GM19240 (cell line): ENCODE data around the gene TTLL10.
"Not testable (repeated sequence)": the region's sequence is repeated elsewhere in the genome, so short reads cannot be mapped to it uniquely, and the experiment has no call there.

Source experiments
- DNase-seq: peaks from one replicate; pipeline ENCODE4 v3.0.0; 2011; ENCODE audit warnings: low spot score; ENCODE audit not compliant: insufficient read length

Gene TTLL10

DNA sequence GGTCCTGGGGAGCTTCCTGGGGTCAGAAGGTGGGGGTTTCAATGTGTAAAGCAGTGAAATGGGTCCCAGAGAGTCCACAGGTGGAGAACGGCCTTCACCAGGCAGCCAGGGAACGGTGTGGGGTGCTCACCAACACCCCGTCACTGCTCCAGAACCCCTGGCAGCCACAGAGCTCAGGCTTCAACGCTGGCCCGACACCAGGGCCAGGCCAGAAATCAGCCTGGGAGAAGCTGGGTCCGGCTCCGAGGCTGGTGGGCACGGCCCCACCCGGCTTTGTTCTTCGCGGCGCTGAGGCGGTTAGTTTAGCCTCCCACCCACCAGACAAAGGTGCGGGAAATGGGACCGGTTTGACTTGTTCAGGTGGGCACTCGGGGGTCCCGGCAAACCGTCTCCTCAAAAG lies 33.0 kb upstream of the TTLL10 start:
- DNase-seq, result no peak

DNA sequence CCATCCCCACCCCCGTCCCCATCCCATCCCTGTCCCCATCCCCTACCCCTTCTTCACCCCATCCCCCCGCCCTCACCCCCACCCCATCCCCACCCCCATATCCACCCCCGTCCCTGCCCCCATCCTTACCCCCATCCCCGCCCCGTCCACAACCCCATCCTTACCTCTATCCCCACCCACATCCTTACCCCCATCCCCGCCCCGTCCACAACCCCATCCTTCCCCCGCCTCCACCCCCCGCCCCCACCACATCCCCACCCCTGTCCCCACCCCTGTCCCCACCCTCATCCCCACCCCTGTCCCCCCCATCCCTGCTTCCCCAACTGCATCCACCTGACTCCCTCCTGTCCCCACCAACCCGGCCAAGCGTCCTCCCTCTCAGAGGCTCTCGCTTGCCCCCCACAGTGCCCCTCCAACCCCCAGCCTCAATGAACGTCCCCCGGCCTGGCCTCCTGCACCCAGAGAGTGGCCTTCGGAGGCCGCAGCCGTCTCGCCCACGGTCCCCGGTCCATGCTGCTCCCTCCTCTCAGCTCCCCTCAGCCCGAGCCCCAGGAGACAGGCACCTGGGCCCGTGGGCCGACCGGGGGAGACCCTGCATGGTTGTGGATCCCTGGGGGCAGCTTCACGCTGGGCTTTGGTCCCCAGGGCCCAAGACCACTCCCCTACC lies 32.3 kb upstream of the TTLL10 start:
- DNase-seq, result no peak

GRCh38 chr1:1141911-1142250 lies 31.8 kb upstream of the TTLL10 start:
- no peak for DNase-seq

DNA sequence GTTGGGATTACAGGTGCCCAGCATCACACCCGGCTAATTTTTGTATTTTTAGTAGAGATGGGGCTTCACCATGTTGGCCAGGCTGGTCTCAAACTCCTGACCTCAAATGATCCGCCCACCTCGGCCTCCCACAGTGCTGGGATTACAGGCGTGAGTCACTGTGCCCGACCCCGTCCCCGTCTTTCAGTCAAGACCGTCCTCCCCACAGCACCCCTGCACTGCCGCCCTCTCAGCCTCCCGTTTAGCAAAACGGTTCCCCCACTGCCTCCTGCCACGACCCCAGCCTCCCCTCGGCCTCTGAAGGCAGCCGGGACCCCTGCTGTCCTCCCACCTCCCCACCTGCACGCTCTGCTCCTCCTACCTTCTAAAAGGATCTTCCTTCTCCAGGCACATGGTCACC lies 31.3 kb upstream of the TTLL10 start:
- not testable (repeated sequence) for DNase-seq

- DNase-seq, result no peak
These were observed 30.8 kb upstream of the TTLL10 start for GRCh38 chr1:1142844-1143243.

GRCh38 chr1:1143636-1144035 lies 30.0 kb upstream of the TTLL10 start:
- no peak for DNase-seq

DNA sequence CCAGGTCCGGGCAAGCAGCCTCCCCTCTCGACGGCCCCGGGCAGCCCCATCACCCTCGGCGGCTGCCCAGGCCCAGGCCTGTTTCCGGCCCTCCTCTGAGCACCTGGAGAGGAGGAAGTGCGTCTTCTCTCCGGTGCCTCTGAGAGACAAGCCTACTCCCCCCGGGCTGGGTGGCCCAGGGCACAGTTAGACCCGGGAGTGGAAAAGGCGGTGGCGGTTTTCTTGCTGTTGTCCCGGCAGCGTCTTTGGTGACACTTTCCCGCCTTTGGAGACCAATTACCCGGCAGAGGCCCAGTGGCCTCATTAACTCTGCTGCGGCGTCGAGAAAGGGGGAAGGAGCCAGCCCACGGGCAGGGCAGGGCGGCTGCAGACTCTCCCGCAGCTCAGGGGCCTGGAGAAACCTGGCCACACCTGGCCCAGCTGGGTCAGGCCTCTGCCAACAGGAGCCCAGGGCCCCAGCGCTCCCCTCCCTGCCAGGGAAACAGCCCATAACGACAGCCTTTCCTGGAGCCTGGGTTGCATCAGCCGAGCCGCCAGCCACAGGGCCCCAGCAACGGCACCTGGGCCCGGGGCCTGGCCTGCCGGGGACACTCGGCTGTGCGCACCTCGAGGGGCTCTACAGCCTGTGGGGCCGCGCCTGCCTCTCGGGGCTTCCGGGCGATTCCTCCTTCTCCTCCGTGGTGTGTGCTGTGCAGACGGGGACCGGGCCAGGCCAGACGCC lies 29.4 kb upstream of the TTLL10 start:
- peak; percentile 55 for DNase-seq

- no peak for DNase-seq
These were observed 28.7 kb upstream of the TTLL10 start for GRCh38 chr1:1144843-1145546.

DNA sequence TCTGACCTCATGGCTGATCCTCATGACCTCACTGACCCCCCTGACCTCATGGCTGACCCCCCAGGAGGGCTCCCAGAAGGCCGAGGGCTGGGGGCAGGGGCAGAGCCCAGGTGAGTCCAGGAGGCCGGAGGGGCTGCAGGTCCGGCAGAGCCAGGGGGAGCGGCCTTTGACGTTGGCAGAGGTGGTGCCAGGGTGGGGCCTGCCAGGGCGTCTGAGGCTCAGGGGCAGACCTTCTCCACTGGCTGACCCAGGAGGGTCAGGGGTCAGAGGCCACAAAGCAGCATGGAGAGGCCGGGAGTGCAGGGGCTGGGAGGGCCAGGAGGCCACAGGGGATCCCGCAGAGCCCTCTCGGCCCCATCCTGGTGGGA lies 28.1 kb upstream of the TTLL10 start:
- no peak for DNase-seq

DNA sequence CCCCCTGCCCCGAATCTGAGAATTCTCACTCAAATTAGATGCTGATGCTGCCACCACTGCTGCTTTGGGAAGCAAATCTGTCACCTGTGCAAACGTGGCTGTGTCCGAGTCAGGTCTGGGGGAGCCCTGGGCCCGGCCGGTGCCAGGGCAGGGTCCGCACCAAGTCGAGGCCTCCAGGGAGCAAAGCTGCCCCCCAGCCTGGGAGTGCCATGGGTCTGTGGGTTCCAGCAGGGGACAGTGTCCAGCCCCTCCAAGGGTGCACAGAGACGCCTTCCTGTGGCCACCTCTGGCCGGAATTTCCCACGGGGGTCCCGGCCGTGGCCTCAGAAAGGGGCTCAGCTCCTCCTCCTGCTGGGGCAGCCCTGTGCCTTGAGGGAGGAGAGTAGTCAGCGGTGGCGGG lies 27.7 kb upstream of the TTLL10 start:
- DNase-seq, result no peak

DNA sequence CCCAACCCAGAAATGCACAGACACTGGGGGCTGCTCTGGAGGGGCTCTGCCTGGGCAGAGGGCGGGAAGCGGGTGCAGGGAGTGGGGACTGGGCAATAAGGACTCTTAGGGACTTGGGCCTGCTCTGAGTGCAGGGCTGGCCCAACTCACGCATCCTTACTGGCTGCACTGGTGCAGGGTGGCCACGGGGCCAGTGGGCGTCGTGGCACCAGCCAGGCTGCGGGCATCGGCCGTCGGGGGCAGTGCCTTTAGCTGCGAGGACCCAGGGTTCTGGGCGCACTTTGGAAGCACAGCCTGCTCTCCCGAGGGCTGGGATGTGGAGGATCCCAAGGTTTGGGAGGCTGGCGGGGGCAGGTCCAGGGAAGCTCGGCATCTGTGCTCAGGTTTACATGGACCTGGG lies 27.1 kb upstream of the TTLL10 start:
- no peak for DNase-seq

DNA sequence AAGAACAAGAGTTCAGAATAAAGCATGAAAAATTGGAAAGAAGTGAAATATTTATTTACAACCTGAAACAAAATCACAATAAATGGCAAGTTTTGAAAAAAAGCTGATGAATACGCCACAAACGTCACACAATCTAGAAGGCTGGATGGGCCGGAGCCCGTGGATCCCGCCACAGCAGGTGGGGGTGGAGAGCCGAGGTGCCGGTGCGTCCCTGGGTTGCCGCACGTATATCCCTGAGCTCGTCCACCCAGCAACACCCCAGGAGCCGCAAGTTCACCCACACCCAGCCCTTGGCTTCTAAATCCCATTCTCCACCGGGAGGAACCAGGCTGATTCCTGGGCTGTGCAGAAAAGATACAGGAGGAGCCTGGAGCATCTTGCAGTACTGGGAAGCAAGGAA lies 25.6 kb upstream of the TTLL10 start:
- no peak for DNase-seq

GRCh38 chr1:1148569-1148968 lies 25.1 kb upstream of the TTLL10 start:
- DNase-seq, result no peak

DNA sequence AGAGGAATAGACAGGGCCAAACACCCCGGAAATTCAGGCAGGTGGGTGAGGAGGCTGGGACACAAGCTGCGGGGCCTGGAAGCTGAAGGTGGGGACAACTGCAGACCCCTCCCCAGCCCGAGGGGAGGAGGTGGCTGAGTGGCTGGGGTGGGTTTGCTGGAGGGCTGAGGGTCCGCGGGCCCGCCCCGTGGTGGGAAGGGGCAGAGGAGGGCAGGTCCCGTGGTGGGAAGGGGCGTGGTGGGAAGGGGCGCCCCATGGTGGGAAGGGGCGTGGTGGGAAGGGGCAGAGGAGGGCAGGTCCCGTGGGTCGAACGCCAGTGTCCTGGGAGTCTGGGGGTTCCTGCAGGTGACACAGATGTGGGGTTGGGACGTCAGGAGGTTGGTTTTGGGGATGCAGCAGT lies 24.3 kb upstream of the TTLL10 start:
- no peak for DNase-seq

- no peak for DNase-seq
These were observed 23.6 kb upstream of the TTLL10 start for GRCh38 chr1:1150100-1150499.

- DNase-seq, result no peak
These were observed 22.4 kb upstream of the TTLL10 start for GRCh38 chr1:1151306-1151705.

DNA sequence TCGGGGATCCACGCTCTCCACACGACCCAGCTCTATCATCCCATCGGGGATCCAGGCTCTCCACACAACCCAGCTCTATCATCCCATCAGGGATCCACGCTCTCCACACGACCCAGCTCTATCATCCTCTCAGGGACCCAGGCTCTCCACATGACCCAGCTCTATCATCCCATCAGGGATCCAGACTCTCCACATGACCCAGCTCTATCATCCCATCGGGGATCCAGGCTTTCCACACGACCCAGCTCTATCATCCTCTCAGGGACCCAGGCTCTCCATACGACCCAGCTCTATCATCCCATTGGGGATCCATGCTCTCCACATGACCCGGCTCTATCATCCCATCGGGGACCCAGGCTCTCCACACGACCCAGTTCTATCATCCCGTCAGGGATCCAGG lies 21.2 kb upstream of the TTLL10 start:
- not testable (repeated sequence) for DNase-seq

GRCh38 chr1:1153215-1153614 lies 20.5 kb upstream of the TTLL10 start:
- DNase-seq, result not testable (repeated sequence)

GRCh38 chr1:1153874-1154273 lies 19.8 kb upstream of the TTLL10 start:
- no peak for DNase-seq

DNA sequence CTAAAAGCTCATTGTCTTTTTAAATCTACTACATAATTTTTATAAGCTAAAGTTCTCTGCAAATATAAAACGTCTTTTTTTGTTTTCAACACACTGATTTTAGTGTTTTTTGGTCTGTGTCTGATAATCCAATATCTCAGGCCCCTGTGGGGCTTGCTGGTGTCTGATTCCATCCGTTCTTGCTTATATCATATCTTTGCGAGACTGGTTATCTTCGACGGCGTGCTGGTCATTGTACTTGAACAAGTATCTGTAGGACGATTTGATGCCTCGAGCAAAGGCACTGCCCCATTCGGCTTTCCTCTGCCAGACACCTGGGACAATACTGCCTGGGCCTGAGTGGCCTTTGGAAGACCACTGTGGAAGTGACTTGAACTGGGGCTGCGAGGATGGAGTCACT lies 18.4 kb upstream of the TTLL10 start:
- DNase-seq, result no peak

DNA sequence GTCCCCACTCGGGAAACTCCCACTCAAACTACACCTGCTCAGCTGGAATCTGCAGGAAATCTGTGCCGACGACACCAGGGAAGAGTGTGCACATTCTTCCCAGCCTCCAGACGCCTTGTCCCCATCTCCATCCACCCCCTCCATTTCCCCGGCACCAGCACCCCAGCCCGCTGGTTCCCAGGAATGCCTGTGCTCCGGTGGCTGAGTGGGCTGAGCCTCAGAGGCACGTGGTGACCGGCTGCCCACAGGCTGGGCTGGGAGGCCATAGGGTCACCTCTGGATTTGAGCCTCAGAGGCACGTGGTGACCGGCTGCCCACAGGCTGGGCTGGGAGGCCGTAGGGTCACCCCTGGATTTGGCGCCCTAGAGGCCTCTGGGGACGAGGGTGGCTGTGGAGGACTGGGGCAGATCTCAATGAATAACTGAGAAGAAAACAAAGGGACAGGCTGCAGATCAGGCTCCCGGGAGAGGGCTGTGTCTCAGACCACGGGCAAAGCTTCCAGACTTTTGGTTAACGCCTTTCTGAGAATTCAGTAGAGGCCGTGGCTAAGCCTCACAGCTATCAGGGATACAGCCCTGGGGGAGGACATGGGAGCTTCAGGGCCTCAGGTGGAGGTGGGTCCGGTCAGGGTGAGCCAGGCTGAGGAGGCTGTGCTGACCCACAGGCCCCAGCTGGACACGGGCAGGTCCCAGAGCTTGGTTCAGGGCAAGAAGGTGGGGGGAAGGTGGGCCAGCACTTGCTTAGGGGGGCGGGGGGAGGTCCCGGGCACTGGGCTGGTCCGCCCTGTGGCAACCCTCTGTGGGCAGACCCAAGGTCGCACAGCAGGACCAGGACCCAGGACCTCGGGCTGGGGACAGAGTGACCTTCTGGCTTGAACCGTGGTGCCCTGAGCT lies 17.3 kb upstream of the TTLL10 start:
- DNase-seq, result no peak

GRCh38 chr1:1157033-1157365 lies 16.7 kb upstream of the TTLL10 start:
- DNase-seq, result no peak
